ENCODE data around the gene PMVK.

DNA sequence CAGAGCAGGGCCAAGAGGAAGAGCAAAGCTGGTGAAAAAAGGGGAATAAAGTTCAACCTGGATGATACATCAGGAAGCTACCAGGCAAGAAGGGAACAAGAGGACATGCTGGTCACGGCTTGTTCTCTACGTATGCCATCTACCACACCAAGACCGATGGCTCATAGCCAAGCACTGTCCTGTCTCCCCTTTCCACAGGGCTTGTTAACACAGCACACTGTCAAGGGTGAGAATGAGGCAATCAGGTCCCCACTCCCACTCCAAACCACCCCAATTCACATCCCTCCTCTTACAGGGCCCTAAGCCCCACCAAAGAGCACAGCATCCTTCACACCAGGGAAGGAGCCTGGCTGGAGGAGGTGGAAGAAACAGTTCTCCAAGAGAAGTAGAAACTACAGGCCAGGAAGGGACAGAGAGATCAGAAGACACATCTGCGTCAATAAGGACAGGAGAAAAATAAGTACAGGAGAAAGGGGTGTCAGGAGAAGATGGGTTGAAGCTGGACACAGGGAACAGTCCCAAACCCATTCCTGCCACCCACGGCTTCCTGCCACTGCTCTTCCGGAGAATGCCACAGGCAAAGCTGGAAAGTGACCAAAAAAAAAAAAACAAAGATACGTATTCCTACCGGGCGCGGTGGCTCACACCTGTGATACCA, 35.0 kb upstream of the PMVK start:
- no peak for TF ChIP-seq TAF1 (IDR thresholded peaks at IDR 0.05; ENCODE audit: low read depth, low read length)
- no peak for TF ChIP-seq POLR2AphosphoS5 (IDR thresholded peaks at IDR 0.05; ENCODE audit: low read depth, low read length)
- TF ChIP-seq POLR2A (IDR thresholded peaks at IDR 0.05; ENCODE audit: low read depth, low read length), result no peak
- no peak for TF ChIP-seq PAX5 (IDR thresholded peaks at IDR 0.05; ENCODE audit: insufficient read depth, low read length, severe bottlenecking)
- no peak for TF ChIP-seq SPI1 (IDR thresholded peaks at IDR 0.05; ENCODE audit: low read depth, low read length)

Measured in GM12891 (cell line).